ENCODE data around the gene TP53RK. TPM values are rescaled to one million over a fixed set of nuclear protein-coding genes. Genes with fewer than 3 reads are reported as not detected.

Gene TP53RK
- total and polyA plus RNA-seq, 2 of the 13 experiments (the other 11 are each of a cell fraction or from before 2014, with no cell fraction given), result 12.9 to 25.5 TPM

DNA sequence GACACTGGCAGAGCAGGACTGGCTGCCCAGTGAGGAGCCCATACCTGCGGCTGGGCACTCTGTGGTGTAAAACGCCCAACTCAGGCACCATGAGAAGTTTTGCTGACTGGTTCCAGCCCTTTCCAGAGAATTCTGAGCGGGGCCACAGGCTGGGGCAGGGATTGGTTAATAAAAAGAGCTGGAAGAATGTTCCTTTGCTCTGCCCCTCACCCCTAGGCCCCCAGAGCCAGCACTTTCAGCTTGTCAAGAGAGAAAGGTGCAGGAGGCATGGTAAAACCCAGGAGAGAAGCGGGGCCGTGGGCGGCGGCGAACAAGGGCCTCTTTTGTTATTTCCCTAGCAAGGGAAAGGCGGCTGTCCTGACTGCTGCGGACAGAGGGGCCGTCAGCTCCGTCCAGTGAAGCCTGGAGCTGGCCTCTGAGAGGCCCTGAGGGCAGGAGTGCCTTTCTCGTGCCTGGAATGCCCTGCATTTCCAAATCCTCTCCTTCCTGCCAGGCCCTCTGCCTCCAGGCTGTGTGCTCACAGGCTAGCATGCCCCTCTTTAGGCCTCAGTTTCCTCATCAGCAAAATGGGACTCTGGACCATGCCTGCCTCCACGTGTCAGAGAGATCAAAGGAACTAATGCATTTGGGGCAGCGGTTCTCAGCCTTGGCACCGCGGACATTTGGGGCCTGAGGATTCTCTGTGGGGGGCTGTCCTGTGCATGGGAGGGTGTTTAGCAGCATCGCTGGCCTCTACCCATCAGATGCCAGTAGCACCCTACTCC lies 50.9 kb downstream of the TP53RK start (continued):
- TF ChIP-seq, protein P1, sequence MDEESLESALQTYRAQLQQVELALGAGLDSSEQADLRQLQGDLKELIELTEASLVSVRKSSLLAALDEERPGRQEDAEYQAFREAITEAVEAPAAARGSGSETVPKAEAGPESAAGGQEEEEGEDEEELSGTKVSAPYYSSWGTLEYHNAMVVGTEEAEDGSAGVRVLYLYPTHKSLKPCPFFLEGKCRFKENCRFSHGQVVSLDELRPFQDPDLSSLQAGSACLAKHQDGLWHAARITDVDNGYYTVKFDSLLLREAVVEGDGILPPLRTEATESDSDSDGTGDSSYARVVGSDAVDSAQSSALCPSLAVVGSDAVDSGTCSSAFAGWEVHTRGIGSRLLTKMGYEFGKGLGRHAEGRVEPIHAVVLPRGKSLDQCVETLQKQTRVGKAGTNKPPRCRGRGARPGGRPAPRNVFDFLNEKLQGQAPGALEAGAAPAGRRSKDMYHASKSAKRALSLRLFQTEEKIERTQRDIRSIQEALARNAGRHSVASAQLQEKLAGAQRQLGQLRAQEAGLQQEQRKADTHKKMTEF (CRISPR knock-in tag; IDR thresholded peaks at IDR 0.05), result peak; percentile 71
- TF ChIP-seq MEIS2 (CRISPR knock-in tag; IDR thresholded peaks at IDR 0.05) (peak; percentile 59; the same call in 1 of the 2 replicates), ZNF225 (CRISPR knock-in tag; IDR thresholded peaks at IDR 0.05) (peak; percentile 59; the same call in 1 of the 2 replicates), ZNF34 (CRISPR knock-in tag; IDR thresholded peaks at IDR 0.05; ENCODE audit: borderline replicate concordance) (no peak), TMF1 (CRISPR knock-in tag; IDR thresholded peaks at IDR 0.05; ENCODE audit: low read depth) (no peak), ZSCAN9 (CRISPR knock-in tag; IDR thresholded peaks at IDR 0.05; ENCODE audit: borderline replicate concordance) (no peak), PHF5A (CRISPR knock-in tag; IDR thresholded peaks at IDR 0.05; ENCODE audit: low read depth, unreplicated experiment) (no peak), CCDC6 (CRISPR knock-in tag; IDR thresholded peaks at IDR 0.05) (peak; percentile 32; the same call in 1 of the 2 replicates), NFIC (IDR thresholded peaks at IDR 0.05; ENCODE audit: low read length) (no peak), MXD4 (CRISPR knock-in tag; IDR thresholded peaks at IDR 0.05) (no peak), ETV6 (CRISPR knock-in tag; conservative IDR thresholded peaks at IDR 0.05) (no peak), SP4 (CRISPR knock-in tag; IDR thresholded peaks at IDR 0.05) (no peak), MAF1 (CRISPR knock-in tag; IDR thresholded peaks at IDR 0.05; ENCODE audit: borderline replicate concordance) (no peak), NCOA2 (CRISPR knock-in tag; IDR thresholded peaks at IDR 0.05) (0 out of 2 replicates have a peak, but pooled peaks have one; percentile 36), DMAP1 (CRISPR knock-in tag; IDR thresholded peaks at IDR 0.05) (no peak), SNAPC2 (CRISPR knock-in tag; IDR thresholded peaks at IDR 0.05) (no peak)
- TF ChIP-seq, protein P2, sequence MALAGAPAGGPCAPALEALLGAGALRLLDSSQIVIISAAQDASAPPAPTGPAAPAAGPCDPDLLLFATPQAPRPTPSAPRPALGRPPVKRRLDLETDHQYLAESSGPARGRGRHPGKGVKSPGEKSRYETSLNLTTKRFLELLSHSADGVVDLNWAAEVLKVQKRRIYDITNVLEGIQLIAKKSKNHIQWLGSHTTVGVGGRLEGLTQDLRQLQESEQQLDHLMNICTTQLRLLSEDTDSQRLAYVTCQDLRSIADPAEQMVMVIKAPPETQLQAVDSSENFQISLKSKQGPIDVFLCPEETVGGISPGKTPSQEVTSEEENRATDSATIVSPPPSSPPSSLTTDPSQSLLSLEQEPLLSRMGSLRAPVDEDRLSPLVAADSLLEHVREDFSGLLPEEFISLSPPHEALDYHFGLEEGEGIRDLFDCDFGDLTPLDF (CRISPR knock-in tag; IDR thresholded peaks at IDR 0.05), result no peak
- TF ChIP-seq, protein P3, sequence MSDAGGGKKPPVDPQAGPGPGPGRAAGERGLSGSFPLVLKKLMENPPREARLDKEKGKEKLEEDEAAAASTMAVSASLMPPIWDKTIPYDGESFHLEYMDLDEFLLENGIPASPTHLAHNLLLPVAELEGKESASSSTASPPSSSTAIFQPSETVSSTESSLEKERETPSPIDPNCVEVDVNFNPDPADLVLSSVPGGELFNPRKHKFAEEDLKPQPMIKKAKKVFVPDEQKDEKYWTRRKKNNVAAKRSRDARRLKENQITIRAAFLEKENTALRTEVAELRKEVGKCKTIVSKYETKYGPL (CRISPR knock-in tag; IDR thresholded peaks at IDR 0.05), result no peak
- TF ChIP-seq, protein P4, sequence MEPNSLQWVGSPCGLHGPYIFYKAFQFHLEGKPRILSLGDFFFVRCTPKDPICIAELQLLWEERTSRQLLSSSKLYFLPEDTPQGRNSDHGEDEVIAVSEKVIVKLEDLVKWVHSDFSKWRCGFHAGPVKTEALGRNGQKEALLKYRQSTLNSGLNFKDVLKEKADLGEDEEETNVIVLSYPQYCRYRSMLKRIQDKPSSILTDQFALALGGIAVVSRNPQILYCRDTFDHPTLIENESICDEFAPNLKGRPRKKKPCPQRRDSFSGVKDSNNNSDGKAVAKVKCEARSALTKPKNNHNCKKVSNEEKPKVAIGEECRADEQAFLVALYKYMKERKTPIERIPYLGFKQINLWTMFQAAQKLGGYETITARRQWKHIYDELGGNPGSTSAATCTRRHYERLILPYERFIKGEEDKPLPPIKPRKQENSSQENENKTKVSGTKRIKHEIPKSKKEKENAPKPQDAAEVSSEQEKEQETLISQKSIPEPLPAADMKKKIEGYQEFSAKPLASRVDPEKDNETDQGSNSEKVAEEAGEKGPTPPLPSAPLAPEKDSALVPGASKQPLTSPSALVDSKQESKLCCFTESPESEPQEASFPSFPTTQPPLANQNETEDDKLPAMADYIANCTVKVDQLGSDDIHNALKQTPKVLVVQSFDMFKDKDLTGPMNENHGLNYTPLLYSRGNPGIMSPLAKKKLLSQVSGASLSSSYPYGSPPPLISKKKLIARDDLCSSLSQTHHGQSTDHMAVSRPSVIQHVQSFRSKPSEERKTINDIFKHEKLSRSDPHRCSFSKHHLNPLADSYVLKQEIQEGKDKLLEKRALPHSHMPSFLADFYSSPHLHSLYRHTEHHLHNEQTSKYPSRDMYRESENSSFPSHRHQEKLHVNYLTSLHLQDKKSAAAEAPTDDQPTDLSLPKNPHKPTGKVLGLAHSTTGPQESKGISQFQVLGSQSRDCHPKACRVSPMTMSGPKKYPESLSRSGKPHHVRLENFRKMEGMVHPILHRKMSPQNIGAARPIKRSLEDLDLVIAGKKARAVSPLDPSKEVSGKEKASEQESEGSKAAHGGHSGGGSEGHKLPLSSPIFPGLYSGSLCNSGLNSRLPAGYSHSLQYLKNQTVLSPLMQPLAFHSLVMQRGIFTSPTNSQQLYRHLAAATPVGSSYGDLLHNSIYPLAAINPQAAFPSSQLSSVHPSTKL (CRISPR knock-in tag; IDR thresholded peaks at IDR 0.05), result peak; percentile 57; the same call in 1 of the 2 replicates
- TF ChIP-seq, protein P5, sequence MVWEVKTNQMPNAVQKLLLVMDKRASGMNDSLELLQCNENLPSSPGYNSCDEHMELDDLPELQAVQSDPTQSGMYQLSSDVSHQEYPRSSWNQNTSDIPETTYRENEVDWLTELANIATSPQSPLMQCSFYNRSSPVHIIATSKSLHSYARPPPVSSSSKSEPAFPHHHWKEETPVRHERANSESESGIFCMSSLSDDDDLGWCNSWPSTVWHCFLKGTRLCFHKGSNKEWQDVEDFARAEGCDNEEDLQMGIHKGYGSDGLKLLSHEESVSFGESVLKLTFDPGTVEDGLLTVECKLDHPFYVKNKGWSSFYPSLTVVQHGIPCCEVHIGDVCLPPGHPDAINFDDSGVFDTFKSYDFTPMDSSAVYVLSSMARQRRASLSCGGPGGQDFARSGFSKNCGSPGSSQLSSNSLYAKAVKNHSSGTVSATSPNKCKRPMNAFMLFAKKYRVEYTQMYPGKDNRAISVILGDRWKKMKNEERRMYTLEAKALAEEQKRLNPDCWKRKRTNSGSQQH (CRISPR knock-in tag; IDR thresholded peaks at IDR 0.05; ENCODE audit: low read depth), result 0 out of 2 replicates have a peak, but pooled peaks have one; percentile 41
- TF ChIP-seq, protein P6, sequence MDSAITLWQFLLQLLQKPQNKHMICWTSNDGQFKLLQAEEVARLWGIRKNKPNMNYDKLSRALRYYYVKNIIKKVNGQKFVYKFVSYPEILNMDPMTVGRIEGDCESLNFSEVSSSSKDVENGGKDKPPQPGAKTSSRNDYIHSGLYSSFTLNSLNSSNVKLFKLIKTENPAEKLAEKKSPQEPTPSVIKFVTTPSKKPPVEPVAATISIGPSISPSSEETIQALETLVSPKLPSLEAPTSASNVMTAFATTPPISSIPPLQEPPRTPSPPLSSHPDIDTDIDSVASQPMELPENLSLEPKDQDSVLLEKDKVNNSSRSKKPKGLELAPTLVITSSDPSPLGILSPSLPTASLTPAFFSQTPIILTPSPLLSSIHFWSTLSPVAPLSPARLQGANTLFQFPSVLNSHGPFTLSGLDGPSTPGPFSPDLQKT (CRISPR knock-in tag; IDR thresholded peaks at IDR 0.05; ENCODE audit: borderline replicate concordance), result no peak

Measured in HepG2 (cell line).